ENCODE measurements around the gene CTNND2.

DNA sequence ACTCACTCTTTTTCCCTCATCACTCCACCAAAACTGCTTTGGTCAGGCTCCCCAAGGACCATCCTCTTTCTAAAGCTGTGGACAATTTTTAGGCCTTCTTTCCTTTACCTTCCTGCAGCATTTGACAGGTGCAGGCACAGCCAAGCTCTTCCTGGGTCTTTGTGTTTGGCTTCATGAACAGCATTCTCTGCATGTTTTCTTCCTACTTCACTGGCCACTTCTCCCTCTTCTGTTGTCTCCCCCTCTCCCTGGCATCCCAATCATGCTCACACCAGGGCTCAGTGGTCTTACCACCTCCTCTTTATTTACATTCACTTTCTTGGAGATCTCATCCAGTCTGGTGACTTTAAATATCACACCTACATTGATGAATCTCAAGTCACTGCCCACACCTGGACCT is 51.1 kb downstream of the CTNND2 start:
- TF ChIP-seq CTCF (IDR thresholded peaks at IDR 0.05; ENCODE audit: low read length) (no peak), EZH2phosphoT487 (IDR thresholded peaks at IDR 0.05; ENCODE audit: low read length) (no peak)
